Karpas-422 (cell line): ENCODE results near the gene PSMD7. TPM values are rescaled to one million over a fixed set of nuclear protein-coding genes. Genes with fewer than 3 reads are reported as not detected.

Experiments used
- DNase-seq: peaks from one replicate; pipeline ENCODE4 v3.0.0-alpha.2; 2015
- H2AFZ ChIP-seq: fragments of 200-600 bp; sonication (generic); 2 replicates; pipeline ENCODE4 v1.6.1; 2014; ENCODE audit warnings: antibody characterized with exemption, low read length, mixed read lengths
- H3K27ac ChIP-seq: fragments of 200-600 bp; sonication (generic); 2 replicates; pipeline ENCODE4 v1.5.1; 2014; ENCODE audit warnings: mild to moderate bottlenecking, low read length, moderate library complexity
- H3K27me3 ChIP-seq: fragments of 200-600 bp; sonication (generic); 2 replicates; pipeline ENCODE4 v1.6.1; 2014; ENCODE audit warnings: low read length, mixed read lengths
- H3K36me3 ChIP-seq: fragments of 200-600 bp; sonication (generic); 2 replicates; pipeline ENCODE4 v1.6.1; 2014; ENCODE audit warnings: low read length, mixed read lengths; ENCODE audit not compliant: insufficient read depth
- H3K4me1 ChIP-seq: fragments of 200-600 bp; sonication (generic); 2 replicates; pipeline ENCODE4 v1.6.1; 2014; ENCODE audit warnings: mild to moderate bottlenecking, low read length, mixed read lengths
- H3K4me2 ChIP-seq: fragments of 200-600 bp; sonication (generic); 2 replicates; pipeline ENCODE4 v1.6.1; 2014; ENCODE audit warnings: low read length, low read depth, mild to moderate bottlenecking; ENCODE audit not compliant: poor library complexity, severe bottlenecking
- H3K4me3 ChIP-seq: fragments of 200-600 bp; sonication (generic); 2 replicates; pipeline ENCODE4 v1.5.1; 2014; ENCODE audit warnings: mild to moderate bottlenecking, antibody characterized with exemption, low read length, mixed read lengths
- H3K79me2 ChIP-seq: fragments of 200-600 bp; sonication (generic); 2 replicates; pipeline ENCODE4 v1.6.1; 2014; ENCODE audit warnings: mild to moderate bottlenecking, low read length, mixed read lengths
- H3K9ac ChIP-seq: fragments of 200-600 bp; sonication (generic); 2 replicates; pipeline ENCODE4 v1.6.0; 2014; ENCODE audit warnings: low read length
- H3K9me2 ChIP-seq: fragments of 200-600 bp; sonication (generic), shearing (Covaris generic); replicated peaks from 2 replicates; pipeline ENCODE4 v1.6.0; 2014; ENCODE audit warnings: mild to moderate bottlenecking, low read length, moderate library complexity; ENCODE audit not compliant: insufficient read depth
- H3K9me3 ChIP-seq: fragments of 300-700, 200-600 bp; sonication (generic); 2 replicates; pipeline ENCODE4 v1.6.1; 2014; ENCODE audit warnings: low read length, mixed read lengths
- H4K20me1 ChIP-seq: fragments of 200-600 bp; sonication (generic); 2 replicates; pipeline ENCODE4 v1.6.1; 2014; ENCODE audit warnings: mild to moderate bottlenecking, antibody characterized with exemption, low read length, low read depth; ENCODE audit not compliant: insufficient read depth
- total RNA-seq: library from RNA; depleted of rRNA; stranded (reverse); fragments of >200 nt; shearing (Covaris generic); gene quantifications from 2 replicates; pipeline ENCODE4 v1.2.3, GENCODE V29; 2014; ENCODE audit warnings: low replicate concordance

Gene PSMD7
- total RNA-seq, 1 experiment from 2014 or later, result 50.1 TPM

DNA sequence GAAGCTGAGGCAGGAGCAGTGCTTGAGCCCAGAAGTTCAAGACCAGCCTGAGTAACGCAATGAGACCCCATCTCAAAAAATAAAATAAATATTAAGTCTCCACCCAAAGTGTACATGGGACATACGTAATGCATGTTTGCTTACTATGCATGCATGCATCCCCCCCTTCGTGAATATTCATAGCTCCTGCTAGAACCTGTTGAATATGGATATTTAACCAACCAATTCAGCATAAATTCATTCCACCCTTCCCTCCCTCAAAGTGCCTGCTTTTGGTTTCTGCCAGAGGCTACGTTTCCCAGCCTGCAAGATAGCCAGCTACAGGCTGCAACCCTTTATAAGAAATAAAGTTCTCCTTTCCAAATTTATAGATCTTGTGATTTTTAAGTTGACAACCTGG, 12.9 kb upstream of the PSMD7 start:
- no peaks in the 10 kb centered on the region for H3K27me3 ChIP-seq
- no peak overlapping the region for H3K9ac ChIP-seq
- no peaks in the 10 kb centered on the region for H3K4me1 ChIP-seq
- H2AFZ ChIP-seq, result no peak overlapping the region
- no peaks in the 10 kb centered on the region for H4K20me1 ChIP-seq
- no peaks in the 10 kb centered on the region for H3K9me3 ChIP-seq
- no peak overlapping the region for H3K4me3 ChIP-seq
- no peak overlapping the region for H3K4me2 ChIP-seq
- DNase-seq, result no peak
- no peaks in the 10 kb centered on the region for H3K36me3 ChIP-seq
- no peak overlapping the region for H3K27ac ChIP-seq
- H3K9me2 ChIP-seq, result no peaks in the 10 kb centered on the region
- no peaks in the 10 kb centered on the region for H3K79me2 ChIP-seq

- no peak overlapping the region for H3K4me3 ChIP-seq
- H3K9me3 ChIP-seq, result peaks cover 10% of the 10 kb centered on the region
- H3K4me2 ChIP-seq, result no peak overlapping the region
- H2AFZ ChIP-seq, result no peak overlapping the region
- no peaks in the 10 kb centered on the region for H3K36me3 ChIP-seq
- DNase-seq, result no peak
- H3K4me1 ChIP-seq, result peaks cover 11% of the 10 kb centered on the region
- no peaks in the 10 kb centered on the region for H4K20me1 ChIP-seq
- H3K79me2 ChIP-seq, result no peaks in the 10 kb centered on the region
- no peaks in the 10 kb centered on the region for H3K27me3 ChIP-seq
- no peaks in the 10 kb centered on the region for H3K9me2 ChIP-seq
- no peak overlapping the region for H3K27ac ChIP-seq
- H3K9ac ChIP-seq, result no peak overlapping the region
These were observed 8.5 kb upstream of the PSMD7 start for GRCh38 chr16:74288065-74288464.

DNA sequence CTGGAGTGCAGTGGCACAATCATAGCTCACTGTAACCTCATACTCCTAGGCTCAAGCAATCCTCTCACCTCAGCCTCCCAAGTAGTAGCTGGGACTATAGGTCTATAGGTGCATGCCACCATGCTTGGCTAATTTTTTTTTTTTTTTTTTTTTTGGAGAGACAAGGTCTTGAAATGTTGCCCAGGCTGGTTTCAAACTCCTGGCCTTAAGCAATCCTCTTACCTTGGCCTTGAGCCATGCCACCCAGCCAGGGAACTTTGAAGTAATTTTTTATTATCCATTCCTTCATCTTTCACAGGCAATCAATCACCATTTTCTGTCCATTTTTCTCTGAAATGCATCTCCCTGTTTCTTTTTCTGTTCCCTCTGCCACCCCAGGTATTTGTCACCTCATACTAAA, 6.3 kb upstream of the PSMD7 start:
- H3K27ac ChIP-seq, result no peak overlapping the region
- peaks cover 13% of the 10 kb centered on the region for H3K4me1 ChIP-seq
- no peak overlapping the region for H3K4me3 ChIP-seq
- peaks cover 10% of the 10 kb centered on the region for H3K9me3 ChIP-seq
- DNase-seq, result no peak
- H3K4me2 ChIP-seq, result no peak overlapping the region
- no peak overlapping the region for H2AFZ ChIP-seq
- H3K36me3 ChIP-seq, result no peaks in the 10 kb centered on the region
- H3K9ac ChIP-seq, result no peak overlapping the region
- peaks cover 4% of the 10 kb centered on the region; the same call in 1 of the 2 replicates for H3K79me2 ChIP-seq
- no peaks in the 10 kb centered on the region for H3K9me2 ChIP-seq
- no peaks in the 10 kb centered on the region for H4K20me1 ChIP-seq
- no peaks in the 10 kb centered on the region for H3K27me3 ChIP-seq

- Histone ChIP-seq H3K9ac (no peak overlapping the region), H4K20me1 (no peaks in the 10 kb centered on the region), H3K9me3 (peaks cover 10% of the 10 kb centered on the region), H3K9me2 (no peaks in the 10 kb centered on the region), H2AFZ (no peak overlapping the region), H3K4me2 (no peak overlapping the region), H3K4me1 (peaks cover 21% of the 10 kb centered on the region), H3K27me3 (no peaks in the 10 kb centered on the region), H3K36me3 (no peaks in the 10 kb centered on the region), H3K4me3 (no peak overlapping the region), H3K79me2 (peaks cover 12% of the 10 kb centered on the region), H3K27ac (no peak overlapping the region)
- DNase-seq, result no peak
These were observed 5.4 kb upstream of the PSMD7 start for GRCh38 chr16:74291176-74291575.

- H3K4me2 ChIP-seq, result no peak overlapping the region
- H2AFZ ChIP-seq, result no peak overlapping the region
- H3K27me3 ChIP-seq, result no peaks in the 10 kb centered on the region
- no peaks in the 10 kb centered on the region for H3K9me2 ChIP-seq
- no peak overlapping the region for H3K9ac ChIP-seq
- peaks cover 21% of the 10 kb centered on the region for H3K4me1 ChIP-seq
- H4K20me1 ChIP-seq, result no peaks in the 10 kb centered on the region; the same call in 1 of the 2 replicates
- peaks cover 10% of the 10 kb centered on the region for H3K9me3 ChIP-seq
- H3K79me2 ChIP-seq, result peaks cover 14% of the 10 kb centered on the region
- no peak overlapping the region for H3K27ac ChIP-seq
- no peak overlapping the region for H3K4me3 ChIP-seq
- DNase-seq, result no peak
- H3K36me3 ChIP-seq, result no peaks in the 10 kb centered on the region
These were observed 4.9 kb upstream of the PSMD7 start for GRCh38 chr16:74291577-74292208.

- Histone ChIP-seq H3K9me3 (peaks cover 10% of the 10 kb centered on the region), H4K20me1 (peaks cover 31% of the 10 kb centered on the region), H3K9me2 (no peaks in the 10 kb centered on the region), H3K27ac (peak overlapping the region; percentile 77), H3K36me3 (peaks cover 32% of the 10 kb centered on the region), H2AFZ (peak overlapping the region; percentile 22), H3K4me3 (peak overlapping the region; percentile 99), H3K9ac (peak overlapping the region; percentile 100), H3K27me3 (no peaks in the 10 kb centered on the region), H3K4me1 (peaks cover 31% of the 10 kb centered on the region), H3K79me2 (peaks cover 58% of the 10 kb centered on the region), H3K4me2 (peak overlapping the region; percentile 86)
- DNase-seq, result no peak
These were observed 546 bp upstream of the PSMD7 start for GRCh38 chr16:74296104-74296431.

GRCh38 chr16:74297145-74297665, 591 bp downstream of the PSMD7 start:
- Histone ChIP-seq H2AFZ (peak overlapping the region; percentile 53; the same call in 1 of the 2 replicates), H3K27me3 (no peaks in the 10 kb centered on the region), H3K9ac (peak overlapping the region; percentile 100), H3K4me3 (peak overlapping the region; percentile 99), H3K27ac (peak overlapping the region; percentile 77), H3K4me2 (peak overlapping the region; percentile 86), H3K79me2 (peaks cover 62% of the 10 kb centered on the region), H3K4me1 (peaks cover 28% of the 10 kb centered on the region), H3K9me3 (peaks cover under 1% of the 10 kb centered on the region; the same call in 1 of the 2 replicates), H3K36me3 (peaks cover 43% of the 10 kb centered on the region), H4K20me1 (peaks cover 31% of the 10 kb centered on the region), H3K9me2 (no peaks in the 10 kb centered on the region)
- peak; percentile 85 for DNase-seq

DNA sequence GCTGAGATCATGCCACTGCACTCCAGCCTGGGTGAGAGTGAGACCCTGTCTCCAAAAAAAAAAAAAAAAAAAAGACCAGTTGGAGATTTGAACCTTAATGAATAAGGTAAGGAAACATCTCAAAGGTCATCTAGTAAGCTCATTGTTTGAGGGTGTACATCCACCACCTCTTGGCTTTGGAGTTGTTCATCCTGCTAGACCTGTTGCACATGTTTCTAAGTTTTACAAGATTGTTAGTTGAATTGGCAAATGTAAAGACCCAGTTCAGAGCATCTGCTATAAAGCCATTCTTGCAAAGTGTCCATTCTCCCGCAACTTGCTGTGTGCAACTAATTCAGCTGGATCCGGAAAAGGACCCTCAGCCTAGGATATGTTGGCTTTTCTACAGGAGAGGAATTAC, 1.5 kb downstream of the PSMD7 start:
- H3K36me3 ChIP-seq, result peaks cover 52% of the 10 kb centered on the region
- H3K4me3 ChIP-seq, result peak overlapping the region; percentile 99
- peaks cover 62% of the 10 kb centered on the region for H3K79me2 ChIP-seq
- H3K9me3 ChIP-seq, result no peaks in the 10 kb centered on the region
- no peaks in the 10 kb centered on the region for H3K9me2 ChIP-seq
- H3K4me1 ChIP-seq, result peaks cover 28% of the 10 kb centered on the region
- no peak for DNase-seq
- H3K27me3 ChIP-seq, result no peaks in the 10 kb centered on the region
- 0 out of 2 replicates have a peak overlapping the region, but pooled peaks have one; percentile 77 for H3K27ac ChIP-seq
- peak overlapping the region; percentile 86 for H3K4me2 ChIP-seq
- peaks cover 31% of the 10 kb centered on the region for H4K20me1 ChIP-seq
- H2AFZ ChIP-seq, result no peak overlapping the region
- H3K9ac ChIP-seq, result peak overlapping the region; percentile 100
